ENCODE measurements around the gene ANKRD53.

ANKRD53 gene, protein sequence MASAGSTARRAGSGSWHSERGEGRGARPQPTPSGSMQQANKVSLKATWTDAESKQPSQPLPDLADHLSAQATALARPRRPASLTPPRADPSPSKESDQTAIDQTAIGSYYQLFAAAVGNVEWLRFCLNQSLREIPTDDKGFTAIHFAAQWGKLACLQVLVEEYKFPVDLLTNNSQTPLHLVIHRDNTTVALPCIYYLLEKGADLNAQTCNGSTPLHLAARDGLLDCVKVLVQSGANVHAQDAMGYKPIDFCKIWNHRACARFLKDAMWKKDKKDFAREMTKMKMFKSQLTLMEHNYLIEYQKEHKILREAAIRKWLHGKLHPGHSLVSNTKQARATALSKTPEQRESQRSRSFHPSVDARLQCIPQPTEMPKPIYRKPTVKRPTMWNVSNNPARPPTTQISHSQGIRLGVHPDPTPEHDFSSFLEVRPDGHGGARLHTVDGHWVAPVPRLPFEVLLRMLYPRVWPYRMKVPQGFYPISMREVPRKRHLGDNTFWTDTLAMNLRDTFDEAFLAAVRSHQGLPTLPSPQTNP

DNA sequence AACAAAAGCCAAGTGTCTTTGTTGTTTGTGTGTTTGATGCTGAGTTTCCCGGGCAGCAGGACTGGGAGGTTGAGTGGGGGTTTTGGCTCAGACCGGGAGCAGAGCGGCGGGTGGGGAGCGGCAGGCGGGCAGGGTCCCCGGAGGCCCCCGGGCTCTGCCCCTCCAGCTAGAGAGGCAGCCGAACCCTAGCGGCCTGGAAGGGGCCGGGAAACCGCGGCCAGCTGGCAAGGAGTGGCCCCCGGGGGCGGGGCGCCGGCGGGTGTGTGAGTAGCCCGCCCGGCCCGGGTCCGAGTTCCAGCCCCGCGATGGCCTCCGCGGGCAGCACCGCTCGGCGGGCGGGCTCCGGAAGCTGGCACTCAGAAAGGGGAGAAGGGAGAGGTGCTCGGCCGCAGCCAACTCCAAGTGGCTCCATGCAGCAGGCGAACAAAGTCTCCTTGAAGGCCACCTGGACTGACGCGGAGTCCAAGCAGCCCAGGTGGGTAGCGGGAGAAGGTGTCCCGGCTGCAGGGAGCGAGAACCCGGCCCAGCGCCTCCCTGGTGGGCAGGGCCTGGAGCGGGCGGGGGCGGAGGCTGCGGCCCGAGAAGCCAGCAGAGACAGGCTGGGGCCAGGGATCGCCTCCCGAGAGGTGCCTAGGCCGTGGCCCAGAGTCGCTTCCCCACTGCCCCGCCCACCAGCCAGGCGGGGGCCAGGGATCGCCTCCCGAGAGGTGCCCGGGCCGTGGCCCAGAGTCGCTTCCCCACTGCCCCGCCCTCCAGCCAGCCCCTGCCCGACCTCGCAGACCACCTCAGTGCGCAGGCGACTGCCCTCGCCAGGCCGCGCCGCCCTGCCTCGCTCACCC lies at the start of gene ANKRD53:
Gene ANKRD53, plus strand, starts transcription at position 290 of the 839 bp plus-strand sequence. Its CDS starts 16 bp downstream, at position 306.
- DNase-seq, result no peak

GRCh38 chr2:70930371-70931329 lies 47.8 kb upstream of the ANKRD53 start:
- DNase-seq, result no peak

GRCh38 chr2:70931376-70932000 lies 46.9 kb upstream of the ANKRD53 start:
- DNase-seq, result no peak

GRCh38 chr2:70932631-70933230 lies 45.7 kb upstream of the ANKRD53 start:
- no peak for DNase-seq

GRCh38 chr2:70934981-70935380 lies 43.4 kb upstream of the ANKRD53 start:
- no peak for DNase-seq

GRCh38 chr2:70935468-70936164 lies 42.8 kb upstream of the ANKRD53 start, which contains the start of gene ATP6V1B1:
ATP6V1B1 (plus strand) TSS chr2:70935900; CDS start chr2:70935955, 55 bp downstream.
- DNase-seq, result no peak

DNA sequence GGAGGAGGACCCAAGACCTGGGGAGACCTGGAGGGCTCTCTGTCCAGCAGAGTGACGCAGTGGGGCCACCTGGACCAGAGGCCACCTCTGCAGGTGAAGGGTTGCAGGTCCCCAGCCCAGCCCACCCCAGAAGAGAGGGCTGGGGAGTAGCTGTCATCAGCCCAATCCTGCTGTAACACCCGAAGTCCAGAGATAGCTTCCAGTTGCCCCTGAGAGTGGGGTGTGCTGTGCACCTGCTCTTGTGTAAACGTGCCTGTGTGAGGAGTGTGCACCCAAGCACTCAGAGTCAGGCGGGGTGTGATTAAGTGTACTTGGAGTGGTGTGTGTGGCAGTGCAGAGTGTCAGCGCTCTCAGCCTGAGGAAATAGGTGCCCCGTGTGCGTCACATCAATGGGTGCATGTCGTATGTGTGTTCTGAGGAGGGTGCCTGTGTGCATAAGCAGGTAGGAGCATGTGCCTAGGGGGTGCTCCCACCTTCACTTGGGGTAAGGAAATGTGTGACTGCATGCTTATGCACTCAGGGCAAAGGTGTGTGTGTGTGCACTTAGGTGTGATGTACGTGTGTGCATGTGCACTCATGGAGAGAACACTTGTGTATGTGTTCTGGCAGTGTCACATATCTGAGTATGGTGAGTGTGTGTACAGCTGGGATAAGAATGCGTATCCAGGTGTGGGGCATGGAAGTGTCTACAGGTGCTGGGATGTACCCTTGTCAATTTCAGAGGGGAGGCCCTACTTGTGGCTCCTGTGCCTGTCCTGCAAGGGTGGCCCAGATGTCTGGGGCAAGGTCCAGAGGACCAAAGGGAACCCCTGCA lies 42.1 kb upstream of the ANKRD53 start:
- DNase-seq, result no peak

GRCh38 chr2:70936979-70937811 lies 41.2 kb upstream of the ANKRD53 start:
- no peak for DNase-seq

- DNase-seq, result no peak
Observed at GRCh38 chr2:70937866-70938585, 40.4 kb upstream of the ANKRD53 start.

- no peak for DNase-seq
Observed at GRCh38 chr2:70938586-70938950, 39.9 kb upstream of the ANKRD53 start.

DNA sequence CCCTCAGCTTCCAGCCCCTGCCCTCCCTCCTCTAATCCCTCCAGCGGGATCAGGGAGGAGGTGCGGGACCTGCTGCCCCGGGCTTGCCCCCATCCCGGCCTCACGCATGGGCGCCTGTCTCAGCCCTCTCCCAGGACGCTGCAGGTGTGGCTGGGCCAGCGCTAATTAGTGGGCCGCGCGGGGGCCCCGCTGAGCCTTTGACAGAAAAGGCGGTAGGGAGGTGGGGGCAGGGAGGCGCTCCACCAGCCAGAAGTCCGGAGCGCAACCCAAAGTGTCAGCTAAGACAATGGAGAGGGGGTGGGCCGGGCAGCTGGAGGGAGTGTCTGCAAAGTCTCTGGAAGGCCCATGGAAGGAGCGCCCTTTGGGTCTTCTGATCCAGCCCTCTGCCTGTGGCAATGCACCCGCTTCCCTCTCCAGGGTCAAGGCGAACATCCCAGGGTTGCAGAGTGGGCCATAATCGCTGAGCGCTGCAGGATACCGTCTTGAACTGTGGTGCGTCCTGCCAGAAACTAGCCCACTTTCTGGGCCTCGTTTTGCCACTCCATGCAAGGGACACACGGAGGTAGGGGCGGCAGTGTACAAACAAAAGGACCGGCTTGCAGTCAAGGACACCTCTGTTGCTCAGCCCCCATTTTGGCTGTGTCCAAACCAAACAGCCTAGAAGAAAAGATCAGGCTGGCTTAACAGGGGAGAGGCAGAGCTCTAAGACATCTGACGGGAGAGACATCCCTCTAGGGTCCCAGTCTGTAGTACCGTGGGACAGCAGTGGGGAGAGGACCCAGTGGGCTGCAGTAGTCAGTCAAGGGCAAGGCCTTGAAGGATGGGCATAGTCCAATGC lies 39.2 kb upstream of the ANKRD53 start:
- no peak for DNase-seq

GRCh38 chr2:70939839-70940580 lies 38.4 kb upstream of the ANKRD53 start:
- no peak for DNase-seq

DNA sequence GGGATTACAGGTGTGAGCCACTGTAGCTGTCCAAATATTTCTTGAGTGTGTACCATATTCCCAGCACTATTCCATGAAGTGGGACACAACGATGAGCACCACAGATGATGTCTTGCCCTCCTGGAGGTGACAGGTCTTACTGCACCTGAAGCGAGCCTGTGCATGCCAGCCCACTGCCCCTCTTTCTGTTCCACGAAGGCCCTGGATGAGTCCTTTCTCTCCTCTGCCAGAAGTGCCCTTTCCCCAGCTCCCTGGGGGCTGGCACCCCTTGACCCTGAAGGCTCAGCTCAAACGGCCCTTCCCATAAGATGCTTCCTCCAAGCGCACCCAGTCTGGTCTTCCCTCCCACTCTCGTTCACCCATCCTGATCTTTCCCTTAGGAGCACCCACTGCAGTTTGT lies 37.2 kb upstream of the ANKRD53 start:
- no peak for DNase-seq

DNA sequence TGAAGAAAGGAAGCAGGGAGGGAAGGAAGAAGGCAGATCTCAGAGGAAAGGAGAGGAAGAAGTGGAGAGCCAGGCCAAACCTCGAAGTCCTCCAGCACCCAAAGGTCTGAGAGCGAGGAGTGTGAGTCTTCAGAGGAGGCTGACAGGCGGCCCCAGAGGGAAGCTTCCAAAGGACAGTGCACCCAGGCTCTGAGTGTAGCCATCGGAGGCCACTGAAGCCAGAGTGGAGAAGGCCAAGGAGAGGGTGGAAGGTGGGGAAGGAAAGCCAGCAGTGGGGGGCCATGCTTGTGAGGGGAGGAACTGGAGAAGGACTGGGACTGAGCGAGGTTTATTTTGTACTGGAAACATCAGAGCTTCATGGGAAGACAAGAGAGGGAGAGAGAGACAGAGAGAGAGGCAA lies 36.7 kb upstream of the ANKRD53 start:
- DNase-seq, result no peak

- DNase-seq, result no peak
Observed at GRCh38 chr2:70942396-70943204, 35.8 kb upstream of the ANKRD53 start.

All from stimulated activated CD4-positive, alpha-beta T cell treated with anti-CD3 and anti-CD28 coated beads, Interleukin-4, amount 100 ng/mL, for 24 hours (primary cell).